SK-N-SH treated with all-trans-retinoic acid at 6 μM for 48 hours (cell line): ENCODE data around the gene NLRP9.

Experiments used
- ATAC-seq: fragments of 200-7000 bp; cut with Tn5 transposase; 3 replicates; pipeline ENCODE4 v1.9.1; 2020; ENCODE audit warnings: mild to moderate bottlenecking, moderate library complexity
- ARNTL ChIP-seq: fragments of 450-650 bp; formaldehyde crosslinking; IDR thresholded peaks from 2 replicates; pipeline ENCODE4 v1.5.0; 2020; ENCODE audit warnings: low read depth, mild to moderate bottlenecking, moderate library complexity, borderline replicate concordance
- CSDC2 ChIP-seq: fragments of 250-450 bp; sonication (Bioruptor Pico); IDR thresholded peaks from 2 replicates; pipeline ENCODE4 v1.5.0; 2020; ENCODE audit warnings: mild to moderate bottlenecking, moderate library complexity
- ESRRG ChIP-seq: fragments of 250-450 bp; sonication (Bioruptor Pico); IDR thresholded peaks from 2 replicates; pipeline ENCODE4 v1.6.1; 2021; ENCODE audit warnings: mild to moderate bottlenecking
- ISL1 ChIP-seq: fragments of 250-450 bp; sonication (Bioruptor Pico); IDR thresholded peaks from 2 replicates; pipeline ENCODE4 v2.1.2; 2022; ENCODE audit warnings: mild to moderate bottlenecking, moderate library complexity
- OSR1 ChIP-seq: fragments of 250-450 bp; sonication (Bioruptor Pico); IDR thresholded peaks from 2 replicates; pipeline ENCODE4 v1.8.0; 2022; ENCODE audit warnings: moderate library complexity, mild to moderate bottlenecking, inconsistent platforms
- POU6F1 ChIP-seq: fragments of 250-450 bp; sonication (Bioruptor Pico); IDR thresholded peaks from 2 replicates; pipeline ENCODE4 v1.8.0; 2021; ENCODE audit warnings: low read depth, mild to moderate bottlenecking, moderate library complexity, borderline replicate concordance
- PPARA ChIP-seq: fragments of 250-450 bp; sonication (Bioruptor Pico); IDR thresholded peaks from 2 replicates; pipeline ENCODE4 v1.5.0; 2020; ENCODE audit warnings: mild to moderate bottlenecking, borderline replicate concordance
- RARB ChIP-seq: fragments of 250-450 bp; sonication (Bioruptor Pico); IDR thresholded peaks from 2 replicates; pipeline ENCODE4 v1.8.0; 2021; ENCODE audit warnings: mild to moderate bottlenecking, moderate library complexity
- SNAI2 ChIP-seq: fragments of 250-450 bp; sonication (Bioruptor Pico); IDR thresholded peaks from 2 replicates; pipeline ENCODE4 v1.5.0; 2020; ENCODE audit warnings: mild to moderate bottlenecking, moderate library complexity
- TOX ChIP-seq: fragments of 250-450 bp; sonication (Bioruptor Pico); IDR thresholded peaks from 2 replicates; pipeline ENCODE4 v1.8.0; 2021; ENCODE audit warnings: mild to moderate bottlenecking, moderate library complexity, borderline replicate concordance
- TSHZ2 ChIP-seq: fragments of 250-450 bp; sonication (Bioruptor Pico); IDR thresholded peaks from 2 replicates; pipeline ENCODE4 v1.5.0; 2020; ENCODE audit warnings: mild to moderate bottlenecking, moderate library complexity
- ZC3H10 ChIP-seq: fragments of 250-450 bp; sonication (Bioruptor Pico); IDR thresholded peaks from 2 replicates; pipeline ENCODE4 v1.5.1; 2021; ENCODE audit warnings: mild to moderate bottlenecking, moderate library complexity
- ZFP3 ChIP-seq: fragments of 250-450 bp; sonication (Bioruptor Pico); IDR thresholded peaks from 2 replicates; pipeline ENCODE4 v1.5.0; 2020; ENCODE audit warnings: mild to moderate bottlenecking, moderate library complexity
- ZFP30 ChIP-seq: fragments of 450-650 bp; formaldehyde crosslinking; IDR thresholded peaks from 2 replicates; pipeline ENCODE4 v1.5.0; 2022; ENCODE audit warnings: mild to moderate bottlenecking, moderate library complexity
- ZNF70 ChIP-seq: fragments of 450-650 bp; formaldehyde crosslinking; IDR thresholded peaks from 2 replicates; pipeline ENCODE4 v1.5.0; 2020; ENCODE audit warnings: mild to moderate bottlenecking, moderate library complexity
- ZNF8 ChIP-seq: fragments of 450-650 bp; formaldehyde crosslinking; IDR thresholded peaks from 2 replicates; pipeline ENCODE4 v1.5.0; 2020; ENCODE audit warnings: mild to moderate bottlenecking, moderate library complexity
- TF ChIP-seq, protein P1 (sequence below): fragments of 250-450 bp; sonication (Bioruptor Pico); IDR thresholded peaks from 2 replicates; pipeline ENCODE4 v1.5.1; 2021; ENCODE audit warnings: mild to moderate bottlenecking, moderate library complexity
- TF ChIP-seq, protein P2 (sequence below): fragments of 250-450 bp; sonication (Bioruptor Pico); IDR thresholded peaks from 2 replicates; pipeline ENCODE4 v1.8.0; 2020; ENCODE audit warnings: mild to moderate bottlenecking, moderate library complexity, borderline replicate concordance

NLRP9 gene

DNA sequence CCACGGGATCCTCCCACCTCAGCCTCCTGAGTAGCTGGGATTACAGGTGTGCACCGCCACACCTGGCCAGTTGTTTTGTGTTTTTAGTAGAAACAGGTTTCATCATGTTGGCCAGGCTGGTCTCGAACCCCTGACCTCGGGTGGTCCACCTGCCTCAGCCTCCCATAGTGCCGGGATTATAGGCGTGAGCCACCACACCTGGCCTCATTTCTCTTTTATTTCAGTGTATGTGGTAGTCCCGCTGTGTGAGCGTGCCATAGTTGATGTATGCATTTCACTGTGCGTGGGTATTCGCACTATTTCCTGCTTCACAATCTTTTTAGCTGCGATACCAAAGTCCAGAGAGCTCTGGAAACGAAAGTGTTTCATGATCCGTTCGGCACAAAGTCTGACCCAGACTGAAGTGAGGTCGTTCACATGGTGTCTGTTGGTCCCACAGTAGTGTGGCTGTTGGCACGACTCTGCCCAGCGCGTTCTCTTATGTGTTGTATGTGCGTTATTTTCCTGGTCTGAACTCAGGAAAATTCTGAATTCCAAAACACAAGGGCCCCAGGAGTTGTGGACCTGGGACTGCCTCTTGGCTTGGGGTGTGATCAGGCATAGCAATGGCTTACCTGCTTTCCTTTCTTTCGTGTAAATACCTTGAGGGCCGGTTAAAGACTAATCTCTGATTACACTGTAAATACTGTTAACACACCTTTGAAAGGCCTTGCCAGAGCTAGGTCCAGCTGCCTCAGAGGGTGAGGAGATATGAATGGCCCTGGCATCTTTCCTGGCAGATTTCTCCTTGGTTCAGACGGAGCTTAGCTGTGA lies 54.5 kb downstream of the NLRP9 start:
- ATAC-seq: no peak
- TF ChIP-seq ARNTL: no peak
- TF ChIP-seq CSDC2 (CRISPR knock-in tag): no peak

- TF ChIP-seq SNAI2 (CRISPR knock-in tag) (no peak), TSHZ2 (no peak), ZNF70 (CRISPR knock-in tag) (no peak), OSR1 (CRISPR knock-in tag) (no peak), CSDC2 (CRISPR knock-in tag) (no peak), PPARA (CRISPR knock-in tag) (no peak)
- TF ChIP-seq, protein P1, sequence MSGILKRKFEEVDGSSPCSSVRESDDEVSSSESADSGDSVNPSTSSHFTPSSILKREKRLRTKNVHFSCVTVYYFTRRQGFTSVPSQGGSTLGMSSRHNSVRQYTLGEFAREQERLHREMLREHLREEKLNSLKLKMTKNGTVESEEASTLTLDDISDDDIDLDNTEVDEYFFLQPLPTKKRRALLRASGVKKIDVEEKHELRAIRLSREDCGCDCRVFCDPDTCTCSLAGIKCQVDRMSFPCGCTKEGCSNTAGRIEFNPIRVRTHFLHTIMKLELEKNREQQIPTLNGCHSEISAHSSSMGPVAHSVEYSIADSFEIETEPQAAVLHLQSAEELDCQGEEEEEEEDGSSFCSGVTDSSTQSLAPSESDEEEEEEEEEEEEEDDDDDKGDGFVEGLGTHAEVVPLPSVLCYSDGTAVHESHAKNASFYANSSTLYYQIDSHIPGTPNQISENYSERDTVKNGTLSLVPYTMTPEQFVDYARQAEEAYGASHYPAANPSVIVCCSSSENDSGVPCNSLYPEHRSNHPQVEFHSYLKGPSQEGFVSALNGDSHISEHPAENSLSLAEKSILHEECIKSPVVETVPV (CRISPR knock-in tag): no peak
- no peak for ATAC-seq
Observed at GRCh38 chr19:55681131-55682092, 56.8 kb downstream of the NLRP9 start.

DNA sequence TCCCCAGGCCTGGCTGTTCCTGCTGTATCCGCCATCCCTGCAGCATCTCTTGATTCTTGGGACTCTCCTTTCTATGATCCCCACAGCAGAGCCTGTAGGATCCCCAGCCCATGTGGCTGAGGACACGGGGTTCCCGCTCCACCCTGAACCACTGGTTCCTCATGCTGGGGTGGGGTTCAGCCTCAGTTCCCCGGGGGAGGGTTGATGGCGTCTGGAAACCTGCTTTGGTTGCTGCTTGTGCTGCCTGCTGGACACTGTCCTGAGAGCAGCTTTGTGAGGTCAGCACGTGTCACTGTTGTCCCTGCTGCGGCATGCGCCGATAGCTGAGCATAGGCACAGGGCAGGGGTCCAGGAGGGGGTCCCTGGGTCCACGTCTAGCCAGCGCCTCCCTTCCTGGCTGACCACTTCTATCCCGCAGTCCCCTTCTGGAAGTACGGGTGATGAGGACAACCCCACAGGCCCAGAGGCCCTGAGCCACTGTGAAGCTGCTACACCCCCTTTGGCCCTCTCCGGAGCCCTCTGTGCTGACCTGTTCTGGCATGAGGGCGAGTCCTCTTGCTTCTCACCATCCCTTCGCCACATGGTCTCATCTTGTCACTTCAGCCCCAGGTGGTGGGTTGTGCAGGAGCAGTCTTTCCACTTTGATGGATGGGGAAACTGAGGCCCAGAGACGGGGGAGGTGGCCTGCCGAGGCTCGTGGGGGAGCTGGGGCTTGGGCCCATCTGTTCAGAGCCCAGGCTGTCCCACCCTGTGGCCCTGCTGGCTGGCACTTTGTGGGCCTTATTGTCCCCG lies 57.7 kb downstream of the NLRP9 start:
- no peak for ATAC-seq
- no peak for TF ChIP-seq OSR1 (CRISPR knock-in tag)
- TF ChIP-seq RARB (CRISPR knock-in tag): no peak
- no peak for TF ChIP-seq PPARA (CRISPR knock-in tag)
- TF ChIP-seq TOX (CRISPR knock-in tag): no peak
- no peak for TF ChIP-seq TSHZ2
- TF ChIP-seq, protein P2, sequence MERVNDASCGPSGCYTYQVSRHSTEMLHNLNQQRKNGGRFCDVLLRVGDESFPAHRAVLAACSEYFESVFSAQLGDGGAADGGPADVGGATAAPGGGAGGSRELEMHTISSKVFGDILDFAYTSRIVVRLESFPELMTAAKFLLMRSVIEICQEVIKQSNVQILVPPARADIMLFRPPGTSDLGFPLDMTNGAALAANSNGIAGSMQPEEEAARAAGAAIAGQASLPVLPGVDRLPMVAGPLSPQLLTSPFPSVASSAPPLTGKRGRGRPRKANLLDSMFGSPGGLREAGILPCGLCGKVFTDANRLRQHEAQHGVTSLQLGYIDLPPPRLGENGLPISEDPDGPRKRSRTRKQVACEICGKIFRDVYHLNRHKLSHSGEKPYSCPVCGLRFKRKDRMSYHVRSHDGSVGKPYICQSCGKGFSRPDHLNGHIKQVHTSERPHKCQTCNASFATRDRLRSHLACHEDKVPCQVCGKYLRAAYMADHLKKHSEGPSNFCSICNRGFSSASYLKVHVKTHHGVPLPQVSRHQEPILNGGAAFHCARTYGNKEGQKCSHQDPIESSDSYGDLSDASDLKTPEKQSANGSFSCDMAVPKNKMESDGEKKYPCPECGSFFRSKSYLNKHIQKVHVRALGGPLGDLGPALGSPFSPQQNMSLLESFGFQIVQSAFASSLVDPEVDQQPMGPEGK: no peak
- no peak for TF ChIP-seq ZNF70 (CRISPR knock-in tag)
- TF ChIP-seq ZFP30 (CRISPR knock-in tag): no peak
- no peak for TF ChIP-seq ISL1 (CRISPR knock-in tag)
- TF ChIP-seq POU6F1: no peak
- TF ChIP-seq ZNF8 (CRISPR knock-in tag): no peak
- no peak for TF ChIP-seq ZFP3 (CRISPR knock-in tag)
- TF ChIP-seq ARNTL: no peak
- TF ChIP-seq ESRRG (CRISPR knock-in tag): no peak
- TF ChIP-seq ZC3H10: no peak
- TF ChIP-seq CSDC2 (CRISPR knock-in tag): no peak
- TF ChIP-seq, all 23 proteins: peak for 0
